Neural progenitor cell (in vitro differentiated cells): ENCODE data around the gene TSSK2.

Source experiments
- CTCF ChIP-seq: fragments of 200-600 bp; sonication (generic); IDR thresholded peaks from 2 replicates; pipeline ENCODE4 v1.5.1; 2017; ENCODE audit warnings: antibody characterized with exemption, mild to moderate bottlenecking
- EZH2 ChIP-seq: fragments of 200-600 bp; sonication (generic); IDR thresholded peaks from 2 replicates; pipeline ENCODE4 v1.6.1; 2017; ENCODE audit warnings: antibody characterized with exemption, mild to moderate bottlenecking, moderate library complexity
- EZH2phosphoT487 ChIP-seq: fragments of 200-600 bp; sonication (generic); IDR thresholded peaks from 2 replicates; pipeline ENCODE4 v1.6.1; 2017; ENCODE audit warnings: antibody characterized with exemption

GRCh38 chr22:19122143-19122751 lies 8.9 kb upstream of the TSSK2 start, which contains the start of gene DGCR2:
- TF ChIP-seq EZH2, result no peak
- TF ChIP-seq CTCF, result no peak
- TF ChIP-seq EZH2phosphoT487, result no peak
